NB4 (cell line): ENCODE measurements around the gene SMIM10.

ENCODE experiments used
- CTCF ChIP-seq: IDR thresholded peaks from one replicate; pipeline ENCODE4 v1.5.1; 2012; ENCODE audit warnings: low read depth, low read length
- MAX ChIP-seq: IDR thresholded peaks from 2 replicates; pipeline ENCODE4 v1.6.1; 2011; ENCODE audit warnings: low read depth, low read length
- MYC ChIP-seq: IDR thresholded peaks from 2 replicates; pipeline ENCODE4 v1.6.1; 2011; ENCODE audit warnings: low read depth, low read length
- POLR2A ChIP-seq: IDR thresholded peaks from 2 replicates; pipeline ENCODE4 v1.6.1; 2011; ENCODE audit warnings: mild to moderate bottlenecking; ENCODE audit not compliant: insufficient read length; ENCODE audit errors: extremely low read depth

GRCh38 chrX:134999469-134999868 is 8.7 kb downstream of the SMIM10 start:
- TF ChIP-seq CTCF (peak; percentile 20), MAX (no peak), POLR2A (no peak), MYC (no peak)
